ENCODE measurements around the gene DTX3.
"Not testable (repeated sequence)": the region's sequence is repeated elsewhere in the genome, so short reads cannot be mapped to it uniquely, and the experiment has no call there.

The DTX3 gene

DNA sequence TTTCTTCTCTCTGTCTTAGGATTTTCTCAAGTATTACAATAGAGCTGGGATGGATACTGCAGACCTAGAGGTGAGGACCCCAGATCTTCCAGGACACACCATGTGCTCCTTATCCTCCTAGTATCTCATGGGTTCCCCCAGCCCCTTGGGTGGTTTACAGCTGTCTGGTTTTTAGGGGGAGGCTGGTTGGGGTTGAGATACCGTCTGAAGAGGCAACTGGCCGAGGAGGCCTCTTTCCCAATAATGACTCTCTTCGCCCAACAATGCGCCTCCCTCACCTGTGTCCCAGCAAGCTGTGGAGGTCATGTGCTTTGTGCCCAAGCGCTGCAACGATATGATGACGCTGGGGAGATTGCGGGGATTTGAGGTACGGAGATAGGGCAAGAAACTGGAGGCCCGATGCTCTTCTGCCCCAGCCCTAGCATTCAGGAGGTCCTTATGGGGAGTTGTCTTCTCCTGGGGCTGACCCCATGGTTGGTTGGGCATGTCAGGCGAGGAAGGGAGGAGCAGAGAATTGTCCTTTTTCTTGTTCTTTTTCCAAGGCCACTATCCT is 10.4 kb downstream of the DTX3 start:
- no peak overlapping the region for H3K4me3 ChIP-seq (ENCODE audit: low read depth, low read length)
- DNase-seq (ENCODE audit: low read depth, low spot score), result no peak
- TF ChIP-seq, protein P1, sequence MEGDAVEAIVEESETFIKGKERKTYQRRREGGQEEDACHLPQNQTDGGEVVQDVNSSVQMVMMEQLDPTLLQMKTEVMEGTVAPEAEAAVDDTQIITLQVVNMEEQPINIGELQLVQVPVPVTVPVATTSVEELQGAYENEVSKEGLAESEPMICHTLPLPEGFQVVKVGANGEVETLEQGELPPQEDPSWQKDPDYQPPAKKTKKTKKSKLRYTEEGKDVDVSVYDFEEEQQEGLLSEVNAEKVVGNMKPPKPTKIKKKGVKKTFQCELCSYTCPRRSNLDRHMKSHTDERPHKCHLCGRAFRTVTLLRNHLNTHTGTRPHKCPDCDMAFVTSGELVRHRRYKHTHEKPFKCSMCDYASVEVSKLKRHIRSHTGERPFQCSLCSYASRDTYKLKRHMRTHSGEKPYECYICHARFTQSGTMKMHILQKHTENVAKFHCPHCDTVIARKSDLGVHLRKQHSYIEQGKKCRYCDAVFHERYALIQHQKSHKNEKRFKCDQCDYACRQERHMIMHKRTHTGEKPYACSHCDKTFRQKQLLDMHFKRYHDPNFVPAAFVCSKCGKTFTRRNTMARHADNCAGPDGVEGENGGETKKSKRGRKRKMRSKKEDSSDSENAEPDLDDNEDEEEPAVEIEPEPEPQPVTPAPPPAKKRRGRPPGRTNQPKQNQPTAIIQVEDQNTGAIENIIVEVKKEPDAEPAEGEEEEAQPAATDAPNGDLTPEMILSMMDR (IDR thresholded peaks at IDR 0.05; ENCODE audit: insufficient read depth, low read length, missing control alignments), result no peak
- ChIA-PET CTCF (interaction anchor here (1.1 to 9.9 kb wide), 4 partner anchors 9 to 32 kb away, joined by 4 to 113 read pairs (median 8); partner anchors contain the start of gene B4GALNT1), POLR2A (interaction anchor here (1.2 to 1.4 kb wide), 3 partner anchors 10 to 22 kb away, joined by 3 to 4 read pairs (median 3); no protein-coding TSS in a partner anchor)

DNA sequence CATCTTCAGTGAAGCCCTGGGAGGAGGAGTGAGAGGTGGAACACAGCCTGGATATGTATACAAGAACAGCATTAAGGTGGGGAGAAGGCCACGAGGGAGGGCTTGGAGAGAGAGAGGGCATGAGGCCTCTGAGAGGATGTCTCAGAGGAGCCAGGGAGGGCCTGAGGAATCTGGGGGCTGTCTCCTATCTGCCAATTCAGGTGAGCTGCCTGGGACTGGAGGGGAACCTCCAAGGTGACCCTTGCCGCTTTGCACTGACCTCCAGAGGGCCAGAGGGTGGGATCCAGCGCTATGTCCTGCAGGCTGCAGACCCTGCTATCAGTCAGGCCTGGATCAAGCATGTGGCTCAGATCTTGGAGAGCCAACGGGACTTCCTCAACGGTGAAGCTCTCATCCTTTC is 11.0 kb downstream of the DTX3 start:
- CTCF ChIA-PET, result interaction anchor here (1.0 to 9.9 kb wide), 6 partner anchors 8 to 157 kb away, joined by 3 to 113 read pairs (median 6); partner anchors contain the start of gene B4GALNT1
- POLR2A ChIA-PET, result interaction anchor here (1.2 to 1.4 kb wide), 2 partner anchors 9 to 23 kb away, joined by 3 read pairs; no protein-coding TSS in a partner anchor
- no peak for DNase-seq (ENCODE audit: low read depth, low spot score)
- TF ChIP-seq, protein P1 (IDR thresholded peaks at IDR 0.05; ENCODE audit: insufficient read depth, low read length, missing control alignments), result no peak
- H3K4me3 ChIP-seq (ENCODE audit: low read depth, low read length), result no peak overlapping the region

DNA sequence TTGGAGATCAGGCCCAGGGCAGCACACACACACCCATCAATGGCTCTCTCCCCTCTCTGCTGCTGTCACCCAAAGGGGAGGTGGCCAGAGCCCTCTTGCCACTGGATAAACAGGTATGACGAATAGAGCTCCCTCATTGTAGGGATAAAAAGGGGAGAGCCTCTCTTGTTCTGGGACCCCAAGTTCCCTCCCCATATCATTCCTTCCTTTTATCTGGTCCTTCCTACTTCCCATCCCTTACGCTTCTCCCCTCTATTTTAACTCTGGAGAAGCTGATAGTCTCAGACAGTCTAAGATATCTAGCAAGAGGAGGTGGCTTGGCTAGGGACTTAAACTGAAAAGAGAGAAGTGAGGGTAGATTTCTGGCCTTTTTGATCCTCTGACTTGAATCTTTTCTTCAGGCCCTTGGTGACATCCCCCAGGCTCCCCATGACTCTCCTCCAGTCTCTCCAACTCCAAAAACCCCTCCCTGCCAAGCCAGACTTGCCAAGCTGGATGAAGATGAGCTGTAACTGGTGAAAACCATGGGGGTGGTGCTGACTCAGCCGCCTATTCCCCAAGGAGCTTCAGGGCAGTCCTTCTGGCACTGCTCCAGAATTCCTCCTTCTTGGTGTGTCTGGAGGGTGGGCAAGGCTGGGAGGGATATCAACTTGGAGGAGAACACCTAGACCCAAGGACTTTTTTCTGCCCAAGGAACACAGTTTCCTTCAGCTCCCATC is 11.9 kb downstream of the DTX3 start:
- CTCF ChIA-PET, result interaction anchor here (1.0 to 9.9 kb wide), 5 partner anchors 12 to 158 kb away, joined by 3 to 113 read pairs (median 8); partner anchors contain the start of gene B4GALNT1
- H3K4me3 ChIP-seq (ENCODE audit: low read depth, low read length), result no peak overlapping the region
- no peak for DNase-seq (ENCODE audit: low read depth, low spot score)
- POLR2A ChIA-PET, result no interaction called here
- TF ChIP-seq, protein P1 (IDR thresholded peaks at IDR 0.05; ENCODE audit: insufficient read depth, low read length, missing control alignments), result no peak

DNA sequence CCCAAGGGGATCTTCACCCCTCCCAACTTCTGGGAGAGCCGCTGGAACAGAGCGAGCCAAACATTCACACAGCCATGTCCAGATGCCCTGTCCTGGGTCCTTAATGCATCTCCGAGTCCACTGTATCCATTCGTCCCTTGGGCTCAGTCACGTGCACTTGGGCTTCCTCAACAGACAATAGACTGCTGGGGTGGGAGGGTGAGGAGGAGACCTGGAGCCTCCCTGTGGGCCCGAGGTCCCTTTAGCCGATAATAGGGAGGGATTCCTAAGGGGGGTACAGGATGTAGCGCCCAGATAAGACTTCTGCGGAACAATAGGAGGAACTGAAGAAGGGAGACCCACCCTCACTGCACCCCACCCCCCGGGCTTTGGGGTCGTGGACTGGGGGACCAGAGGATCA is 13.3 kb downstream of the DTX3 start:
- H3K4me3 ChIP-seq (ENCODE audit: low read depth, low read length), result no peak overlapping the region
- CTCF ChIA-PET, result interaction anchor here (9.3 kb wide), 1 partner anchor 36 kb away, joined by 186 read pairs; no protein-coding TSS in a partner anchor

DNA sequence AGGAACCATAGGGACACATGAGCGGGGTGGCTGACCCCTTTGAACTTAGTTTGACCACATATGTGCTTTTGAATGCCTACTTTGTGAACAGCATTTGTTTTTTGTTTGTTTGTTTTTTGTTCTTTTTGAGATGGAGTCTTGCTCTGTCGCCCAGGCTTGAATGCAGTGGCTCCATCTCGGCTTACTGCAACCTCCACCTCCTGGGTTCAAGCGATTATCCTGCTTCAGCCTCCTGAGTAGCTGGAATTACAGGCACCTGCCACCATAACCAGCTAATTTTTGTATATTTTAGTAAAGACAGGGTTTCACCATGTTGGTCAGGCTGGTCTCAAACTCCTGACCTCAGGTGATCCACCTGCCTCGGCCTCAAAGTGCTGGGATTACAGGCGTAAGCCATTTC is 13.8 kb downstream of the DTX3 start:
- CTCF ChIA-PET, result interaction anchor here (4.8 to 9.3 kb wide), 3 partner anchors 13 to 36 kb away, joined by 32 to 186 read pairs (median 68); partner anchors contain the start of genes B4GALNT1 and PIP4K2C
- DNase-seq (ENCODE audit: low read depth, low spot score); POLR2A ChIA-PET; H3K4me3 ChIP-seq (ENCODE audit: low read depth, low read length): not testable (repeated sequence)

More for the DNA sequence above, 13.3 kb downstream of the DTX3 start:
- TF ChIP-seq, protein P1 (IDR thresholded peaks at IDR 0.05; ENCODE audit: insufficient read depth, low read length, missing control alignments), result no peak
- POLR2A ChIA-PET, result no interaction called here
- DNase-seq (ENCODE audit: low read depth, low spot score), result no peak

DNA sequence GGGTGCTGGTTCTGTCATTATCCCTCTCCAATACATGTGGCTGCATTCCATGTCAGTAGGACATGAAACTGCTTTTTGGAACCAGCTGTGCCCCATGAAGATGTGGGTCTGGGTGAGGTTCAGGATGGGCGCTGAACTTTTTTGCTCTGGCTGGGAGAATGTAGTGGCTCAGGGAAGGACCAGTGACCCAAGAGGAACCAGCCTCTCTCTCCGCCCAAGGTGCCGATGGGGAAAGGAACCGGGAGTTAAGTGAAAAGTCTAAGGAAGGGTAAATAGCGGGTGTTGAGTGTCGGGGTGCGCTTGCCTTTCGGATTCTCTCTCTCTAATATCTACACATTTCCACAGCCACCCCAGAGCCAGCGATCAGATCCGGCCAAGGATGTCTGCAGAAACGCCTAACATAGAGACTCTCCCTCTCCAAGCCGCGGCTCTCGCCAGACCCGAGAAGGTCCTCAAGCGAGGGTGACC is 14.4 kb downstream of the DTX3 start:
- ChIA-PET POLR2A (interaction anchor here (0.8 kb wide), 1 partner anchor 14 kb away, joined by 4 read pairs; the partner anchor contains the start of gene B4GALNT1), CTCF (interaction anchor here (2.3 to 9.3 kb wide), 5 partner anchors 7 to 37 kb away, joined by 18 to 186 read pairs (median 32); partner anchors contain the start of genes ARHGEF25, B4GALNT1, DTX3 and PIP4K2C)
- TF ChIP-seq, protein P1 (IDR thresholded peaks at IDR 0.05; ENCODE audit: insufficient read depth, low read length, missing control alignments), result no peak
- DNase-seq (ENCODE audit: low read depth, low spot score), result no peak
- no peak overlapping the region for H3K4me3 ChIP-seq (ENCODE audit: low read depth, low read length)

Data from AG04449 (cell line).